GM18499 (cell line): ENCODE measurements around the gene MMP21.

Experiments
- ATAC-seq: cut with Tn5 transposase; IDR thresholded peaks from one replicate; pipeline ENCODE4 v1.9.1; 2021; ENCODE audit warnings: moderate number of reproducible peaks; ENCODE audit not compliant: insufficient read depth, unreplicated experiment

MMP21 gene

DNA sequence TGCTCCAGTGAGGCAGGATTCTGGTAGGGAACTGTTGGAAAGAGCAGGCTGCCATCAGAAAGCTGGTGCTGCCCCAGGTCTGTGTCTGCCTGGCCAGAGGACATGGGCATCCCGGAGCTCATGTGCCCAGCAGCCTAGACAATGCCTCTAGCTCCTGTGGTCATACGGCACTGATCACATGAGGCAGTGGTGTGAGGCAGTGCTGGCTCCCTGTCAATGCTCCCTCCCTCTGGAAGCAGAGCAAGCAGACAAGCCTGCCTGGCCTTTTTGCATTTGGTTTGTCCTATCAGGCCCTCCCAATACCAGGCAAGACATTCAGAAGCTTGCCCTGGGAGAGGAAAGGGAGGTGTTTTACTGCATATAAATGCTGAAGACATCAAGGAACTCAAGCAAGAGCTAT, 19.5 kb upstream of the MMP21 start:
- ATAC-seq, result no peak

DNA sequence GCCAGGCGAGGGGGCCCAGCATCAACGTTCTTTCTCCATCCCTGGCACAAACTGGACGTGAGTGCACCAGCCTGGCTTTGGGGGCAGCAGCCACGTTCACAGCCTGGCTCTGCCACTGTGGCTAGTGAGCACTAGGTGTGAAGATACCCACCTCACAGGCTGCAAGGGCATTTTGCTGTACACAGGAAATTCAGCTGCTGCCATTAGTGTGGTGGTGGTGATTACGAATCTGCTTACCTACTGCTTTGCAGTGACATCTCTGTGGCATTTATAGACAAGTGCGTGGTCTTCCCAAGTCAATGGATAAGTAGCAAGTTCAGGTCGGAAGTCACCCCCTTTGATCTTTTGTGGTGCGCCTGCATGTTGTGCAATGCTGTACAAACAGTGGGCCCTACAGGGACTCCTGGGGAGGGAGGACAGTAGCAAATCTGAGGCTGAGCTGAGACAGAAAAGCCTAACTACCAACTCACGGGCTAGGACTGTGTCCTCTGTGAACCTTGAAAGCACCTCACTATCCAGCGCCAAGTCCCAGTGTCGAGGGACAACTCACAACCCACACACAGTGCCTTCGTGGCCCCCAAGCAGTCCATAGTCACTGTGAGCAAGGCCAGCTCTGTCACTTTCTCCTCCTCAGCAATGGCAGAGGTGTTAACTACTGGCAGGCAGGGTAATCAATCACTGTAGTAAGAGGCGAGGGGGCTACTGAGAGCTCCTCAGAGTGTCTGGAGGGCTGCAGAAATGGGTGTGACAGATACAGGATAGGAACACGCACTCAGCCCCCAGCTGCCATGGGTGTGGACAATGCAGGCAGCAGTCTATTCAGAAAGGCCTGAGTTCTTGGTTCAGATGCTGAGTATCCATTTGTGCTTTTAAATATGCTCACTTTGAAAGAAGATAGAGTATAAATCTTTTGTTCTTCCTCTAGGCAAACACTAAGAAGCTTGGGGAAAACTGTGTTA, 17.0 kb upstream of the MMP21 start:
- no peak for ATAC-seq

DNA sequence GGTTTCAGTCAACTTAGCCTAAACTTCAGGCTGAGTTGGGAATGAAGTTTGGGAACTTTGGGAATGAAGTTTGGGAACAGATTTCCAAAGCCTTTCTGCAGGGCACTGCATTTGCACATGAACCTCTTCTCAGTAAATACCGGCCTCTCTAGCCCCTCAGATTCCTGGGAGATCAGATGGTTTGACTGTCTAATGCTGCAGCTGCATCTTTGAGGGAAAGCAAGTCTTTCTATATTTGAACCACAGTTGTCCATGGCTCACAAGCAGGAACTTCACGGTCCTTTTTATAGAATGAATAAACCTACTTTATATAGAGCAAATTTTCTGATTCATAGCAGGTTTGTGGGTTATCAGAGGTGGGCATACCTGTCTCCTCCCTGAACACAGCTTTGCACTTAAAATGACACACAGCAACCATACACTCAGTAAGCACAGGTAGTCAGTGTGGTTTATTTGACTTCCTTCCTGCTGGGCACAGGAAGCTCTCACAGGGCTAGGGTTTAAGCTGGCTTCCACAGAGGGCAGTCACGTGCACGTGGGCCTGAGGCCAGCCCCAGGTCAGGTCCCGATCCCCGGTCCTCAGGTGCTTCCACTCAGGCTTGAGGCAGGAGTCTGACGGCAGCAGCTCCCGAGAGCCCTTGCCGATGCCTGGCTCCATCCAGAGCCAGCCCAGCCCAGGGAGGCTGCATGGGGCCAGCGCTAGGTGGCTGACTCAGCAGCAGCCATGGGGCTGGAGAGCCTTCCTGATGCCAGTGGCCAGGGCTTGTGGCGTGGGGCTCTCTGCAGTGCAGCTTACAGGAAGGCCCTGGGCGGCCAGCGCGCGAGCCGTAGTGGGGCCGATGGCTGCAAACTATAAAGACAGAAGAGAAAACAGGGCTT, 12.8 kb upstream of the MMP21 start:
- ATAC-seq, result no peak

- ATAC-seq, result no peak
These were observed 10.2 kb upstream of the MMP21 start for GRCh38 chr10:125785791-125786190.

DNA sequence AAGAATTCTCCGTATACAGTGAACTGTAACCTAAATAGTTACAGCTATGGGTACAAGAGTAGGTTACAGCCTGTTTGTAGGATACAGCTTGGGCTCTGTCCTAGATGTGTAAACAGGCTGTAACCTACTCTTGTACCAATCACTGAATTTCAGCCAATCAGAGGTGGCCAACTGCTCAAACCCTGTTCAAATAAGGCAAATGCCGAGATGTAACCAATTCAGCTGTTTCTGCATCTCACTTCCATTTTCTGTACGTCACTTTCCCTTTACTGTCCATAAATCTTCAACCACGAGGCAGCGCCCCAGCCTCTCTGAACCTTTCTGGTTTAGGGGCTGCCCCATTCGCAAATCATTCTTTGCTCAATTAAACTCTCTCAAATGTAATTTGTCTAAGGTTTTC, 8.3 kb upstream of the MMP21 start:
- peak; percentile 70 for ATAC-seq

GRCh38 chr10:125783408-125783807, 7.8 kb upstream of the MMP21 start:
- no peak for ATAC-seq

- no peak for ATAC-seq
These were observed 7.0 kb upstream of the MMP21 start for GRCh38 chr10:125782616-125783015.

DNA sequence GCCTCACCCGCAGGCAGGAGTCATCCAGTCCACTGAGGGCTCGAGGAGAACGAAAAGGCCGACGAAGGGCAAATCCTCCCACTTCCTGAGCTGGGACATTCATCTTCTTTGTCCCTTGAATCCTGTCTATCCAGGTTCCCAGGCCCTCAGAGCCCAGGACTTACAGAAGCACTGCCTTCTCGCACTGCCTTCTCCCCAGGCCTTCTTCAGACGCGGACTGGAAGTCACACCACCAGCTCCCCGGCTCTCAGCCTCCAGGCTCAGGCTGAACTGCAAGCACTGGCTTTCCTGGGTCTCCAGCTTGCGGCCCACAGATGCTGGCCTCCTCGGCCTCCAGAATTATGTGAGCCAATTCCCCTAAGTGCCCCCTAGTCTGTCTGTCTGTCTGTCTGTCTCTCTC, 6.4 kb upstream of the MMP21 start:
- no peak for ATAC-seq

DNA sequence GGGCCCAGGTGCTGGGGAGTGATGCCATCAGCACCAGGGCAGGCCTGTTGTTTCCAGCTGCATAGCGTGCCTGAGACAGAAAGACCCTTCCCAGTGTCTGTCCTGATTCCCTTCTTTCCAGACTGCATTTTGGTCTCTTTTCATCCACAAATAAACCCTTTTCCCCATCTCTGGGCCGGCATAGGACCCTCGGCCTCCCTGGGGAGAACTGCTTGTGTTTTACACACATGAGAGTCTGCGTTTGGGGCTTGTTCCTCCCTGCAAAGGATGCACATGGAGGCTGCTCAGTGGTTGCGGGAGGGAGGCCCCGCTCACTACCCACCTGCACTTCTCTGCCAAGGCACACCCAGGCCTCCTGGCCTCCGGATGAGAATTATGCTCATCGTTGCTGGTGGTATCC, 5.8 kb upstream of the MMP21 start:
- no peak for ATAC-seq

- no peak for ATAC-seq
These were observed 4.0 kb upstream of the MMP21 start for GRCh38 chr10:125779403-125780327.

GRCh38 chr10:125778556-125778955, 2.9 kb upstream of the MMP21 start:
- ATAC-seq, result no peak

GRCh38 chr10:125777806-125778205, 2.2 kb upstream of the MMP21 start:
- ATAC-seq, result no peak

DNA sequence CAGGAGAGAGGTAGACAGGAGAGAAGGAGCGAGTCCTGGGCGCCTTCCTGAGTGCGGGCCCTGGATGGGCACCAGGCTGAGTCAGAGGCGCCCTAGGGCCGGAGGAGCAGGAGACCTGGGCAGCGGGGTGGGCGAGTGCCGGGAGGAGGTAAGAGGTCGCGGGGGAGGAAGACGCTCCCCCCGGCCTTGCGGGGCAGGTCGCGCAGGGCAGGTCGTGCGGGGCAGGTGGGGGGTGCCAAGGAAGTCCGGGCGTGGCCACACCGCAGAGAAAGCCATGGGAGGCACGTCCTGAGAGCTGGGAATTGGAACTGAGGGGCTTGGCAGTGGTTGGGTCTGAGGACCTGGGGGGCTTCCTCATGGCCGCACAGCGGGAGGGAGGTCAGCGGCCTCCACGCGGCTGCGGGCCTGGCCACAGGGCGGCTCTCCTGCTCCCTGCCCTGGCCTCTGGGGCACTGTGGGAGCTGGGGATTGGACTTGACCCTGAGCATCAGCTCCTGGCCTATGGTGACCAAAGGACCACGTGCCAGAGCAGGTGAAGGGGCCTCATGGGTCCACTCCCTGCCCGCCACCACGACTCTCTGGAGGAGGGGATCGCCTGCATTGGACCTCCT, 935 bp downstream of the MMP21 start:
- no peak for ATAC-seq

GRCh38 chr10:125773687-125774543, 1.7 kb downstream of the MMP21 start:
- no peak for ATAC-seq

GRCh38 chr10:125772864-125773180, 2.8 kb downstream of the MMP21 start:
- no peak for ATAC-seq

DNA sequence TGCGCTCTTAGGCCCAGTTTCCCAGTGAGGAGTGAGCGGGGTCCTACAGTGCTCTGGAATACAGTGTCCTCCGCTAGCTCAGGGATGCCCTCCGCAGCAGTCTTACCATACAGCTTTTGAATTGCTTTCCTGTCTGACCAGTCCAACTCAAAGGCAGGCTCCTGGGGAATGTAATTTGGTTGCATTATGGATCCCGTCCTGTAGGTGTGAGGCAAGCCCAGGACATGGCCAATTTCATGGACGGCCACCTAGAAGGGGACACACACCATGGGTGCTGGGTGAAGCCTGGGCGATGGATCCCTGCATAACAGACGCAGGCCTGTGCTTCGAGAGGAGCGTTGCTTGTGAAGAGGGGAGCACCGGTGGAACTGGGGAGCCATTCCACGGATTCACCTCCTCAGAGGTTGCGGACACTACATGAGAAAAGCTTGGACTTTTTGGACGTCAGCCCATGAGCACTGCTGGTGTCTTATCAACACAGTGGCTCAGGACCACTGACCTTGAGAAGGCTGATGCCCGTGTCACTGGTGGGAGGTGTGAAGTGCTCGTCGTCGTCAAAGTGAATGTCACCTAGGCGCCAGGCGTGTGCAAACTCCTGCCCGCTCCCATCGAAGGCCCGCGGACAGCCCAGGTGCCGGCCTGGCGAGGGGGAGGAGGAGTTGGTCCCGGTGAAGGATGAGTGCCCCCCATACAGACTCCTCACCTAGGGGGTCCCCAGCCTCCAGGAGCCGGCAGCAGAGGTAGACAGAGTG, 3.3 kb downstream of the MMP21 start:
- no peak for ATAC-seq

DNA sequence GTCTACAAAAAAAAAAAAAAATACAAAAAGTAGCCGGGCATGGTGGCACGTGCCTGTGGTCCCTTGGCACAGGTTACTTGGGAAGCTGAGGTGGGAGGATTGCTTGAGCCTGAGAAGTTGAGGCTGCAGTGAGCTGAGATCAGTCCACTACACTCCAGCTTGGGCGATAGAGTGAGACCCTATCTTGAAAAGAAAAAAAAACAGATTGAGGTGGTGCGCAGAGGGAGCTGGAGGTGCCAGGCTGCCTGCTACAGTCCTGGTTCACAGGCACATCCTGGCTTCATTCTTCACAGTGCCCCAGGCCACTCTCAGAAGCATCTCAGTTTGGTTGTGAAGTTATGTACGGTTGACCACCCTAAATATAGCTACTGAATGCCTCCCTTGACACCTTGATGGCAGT, 4.8 kb downstream of the MMP21 start:
- ATAC-seq, result no peak

- no peak for ATAC-seq
These were observed 6.4 kb downstream of the MMP21 start for GRCh38 chr10:125769175-125769574.
